Ovary (tissue), 9 donors: Measurements from ENCODE around the gene SLC47A2. TPM values are rescaled to one million over a fixed set of nuclear protein-coding genes. Genes with fewer than 3 reads are reported as not detected.
A peak's percentile ranks its signal among the peaks of the same experiment; 100 is the strongest.

Experiments used
- DNase-seq, 5 donors: peaks; one replicate each; pipeline ENCODE4 v3.0.0-alpha.2; 2019 to 2020
- H3K27ac ChIP-seq, 2 donors: fragments of 200-600 bp; one replicate each; pipeline versions ENCODE4 v1.5.1 to v1.8.0; 2019 to 2022
- H3K27me3 ChIP-seq: fragments of 200-600 bp; one replicate; pipeline ENCODE4 v1.8.0; 2022
- H3K36me3 ChIP-seq: fragments of 200-600 bp; sonication (generic); one replicate; pipeline ENCODE4 v1.5.1; 2019
- H3K4me1 ChIP-seq: one replicate; pipeline ENCODE4 v1.8.1; 2013; ENCODE audit warnings: mild to moderate bottlenecking, moderate library complexity; ENCODE audit not compliant: insufficient read depth
- H3K4me3 ChIP-seq: fragments of 200-600 bp; sonication (generic); one replicate; pipeline ENCODE4 v1.5.1; 2017
- H3K9me3 ChIP-seq, 2 donors: fragments of 200-600 bp in 1 of 2; sonication (generic) in 1 of 2; one replicate each; pipeline versions ENCODE4 v1.5.1 to v1.8.1; 2013 to 2019; ENCODE audit warnings: mild to moderate bottlenecking in 1 of 2, moderate library complexity in 1 of 2
- EP300 ChIP-seq: sonication (generic); formaldehyde crosslinking; IDR thresholded peaks from one replicate; pipeline ENCODE4 v1.6.1; 2017; ENCODE audit warnings: antibody characterized with exemption
- POLR2A ChIP-seq: fragments of 450-650 bp; IDR thresholded peaks from one replicate; pipeline ENCODE4 v1.6.1; 2017; ENCODE audit warnings: antibody characterized with exemption, mild to moderate bottlenecking, moderate library complexity
- whole genome bisulfite sequencing, 3 donors: extraction: QIAGEN DNeasy Blood & Tissue Kit in 1 of 3; methylation state at CpG; one replicate each; pipeline versions ENCODE4 v1.1.5 to v1.1.7; 2013 to 2017; 5-methylcytosine and 5-hydroxymethylcytosine counted together
- intact Hi-C, 4 donors: fragments of 100-400 bp; cut with DNase I; formaldehyde crosslinking; loops; one replicate each; pipeline versions ENCODE4 v1.11.0 to v1.15.1; 2022 to 2023
- polyA plus RNA-seq, 2 donors: library from polyadenylated mRNA; stranded (reverse); fragments of 200-250 nt in 1 of 2; fragments of 350-450 nt in 1 of 2; fragmentation: Illumina TruSeq in 1 of 2; extraction: RNeasy Lipid Tissue Mini Kit (QIAGEN cat#74804) in 1 of 2; gene quantifications; one replicate each; pipeline ENCODE4 v1.2.3, GENCODE V29; 2013 to 2014
- total RNA-seq, 7 donors: library from RNA; depleted of rRNA in 2 of 7; stranded (reverse); fragments of >200 nt in 2 of 7; fragmentation: NEBNext Ultra II Directional in 3 of 7; extraction: Animal tissue kit (Norgen Biotek cat#: 25700) in 3 of 7; gene quantifications; one replicate each; pipeline versions ENCODE4 v1.1.0 to v1.2.4, GENCODE V29; 2016 to 2023
- TF ChIP-seq, protein P1 (sequence below), 3 donors: fragments of 450-650 bp in 2 of 3; fragments of 200-600 bp in 1 of 3; IDR thresholded peaks; one replicate each; pipeline versions ENCODE4 v1.5.1 to v1.8.0; 2016 to 2022; ENCODE audit warnings: antibody characterized with exemption in 3 of 3, mild to moderate bottlenecking in 1 of 3
- donor health status: DM: no; HTN: no; CAD: no; lungs with moderate emphysema.
- donor health status: DM: no; HTN: no; CAD: no.
- donor health status: Bipolar disorder and iron deficiency.
- donor health status: DM: yes; HTN: yes; CAD: no.
- donor health status: DM: no; HTN: no; CAD: no.
- donor health status: DM: yes; HTN: yes; CAD: no.

SLC47A2 gene
- total and polyA plus RNA-seq, 9 donors: 0.87 to 29.4 (median 1.00) TPM; not detected in 6

DNA sequence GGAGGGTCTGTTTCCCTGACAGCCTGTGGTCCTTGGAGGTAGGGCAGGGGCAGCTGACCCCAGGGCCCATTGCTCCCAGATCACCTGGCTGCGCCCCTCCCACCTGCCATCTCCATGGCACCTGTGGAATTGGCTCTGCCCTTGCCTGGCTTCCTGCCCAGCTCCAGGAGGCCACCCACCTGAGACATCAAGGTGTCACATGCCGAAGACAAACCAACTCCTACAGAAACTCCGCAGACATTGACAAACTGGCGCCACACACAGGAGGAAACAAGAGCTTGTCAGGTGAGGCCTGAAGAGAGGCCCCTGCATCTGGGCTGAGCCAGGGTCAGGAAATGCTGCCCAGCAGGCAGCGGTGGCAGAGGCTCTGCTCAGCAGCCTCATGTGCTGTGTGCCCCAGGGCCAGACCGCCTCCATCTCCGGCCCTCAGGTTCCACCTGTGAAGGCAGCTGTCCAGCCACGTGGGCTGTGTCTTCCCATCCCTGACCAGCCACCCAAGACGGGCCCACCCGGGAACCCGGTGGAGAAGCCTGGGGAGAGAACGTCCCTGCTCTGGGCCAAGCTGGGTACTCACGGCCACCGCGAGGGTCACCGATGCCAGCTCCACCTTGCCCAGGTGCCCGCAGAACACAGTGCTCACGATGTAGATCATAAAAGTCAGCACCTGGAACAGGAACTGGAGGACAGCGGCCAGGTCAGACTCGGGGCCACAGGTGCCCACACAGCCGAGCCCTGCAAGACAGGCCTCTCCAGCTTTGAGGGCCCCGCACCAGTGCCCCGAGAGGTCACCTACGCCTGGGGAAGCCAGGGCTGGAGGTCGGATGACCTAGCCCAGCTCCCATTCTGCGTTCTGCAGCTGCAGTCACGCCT lies 1.6 kb downstream of the SLC47A2 start:
- Histone ChIP-seq H3K27ac (no peak overlapping the region), H3K4me1 (no peaks in the 10 kb centered on the region), H3K9me3 (no peaks in the 10 kb centered on the region), H3K36me3 (no peaks in the 10 kb centered on the region), H3K27me3 (no peaks in the 10 kb centered on the region), H3K4me3 (no peak overlapping the region)
- TF ChIP-seq EP300 (no peak), POLR2A (no peak)
- TF ChIP-seq, protein P1, sequence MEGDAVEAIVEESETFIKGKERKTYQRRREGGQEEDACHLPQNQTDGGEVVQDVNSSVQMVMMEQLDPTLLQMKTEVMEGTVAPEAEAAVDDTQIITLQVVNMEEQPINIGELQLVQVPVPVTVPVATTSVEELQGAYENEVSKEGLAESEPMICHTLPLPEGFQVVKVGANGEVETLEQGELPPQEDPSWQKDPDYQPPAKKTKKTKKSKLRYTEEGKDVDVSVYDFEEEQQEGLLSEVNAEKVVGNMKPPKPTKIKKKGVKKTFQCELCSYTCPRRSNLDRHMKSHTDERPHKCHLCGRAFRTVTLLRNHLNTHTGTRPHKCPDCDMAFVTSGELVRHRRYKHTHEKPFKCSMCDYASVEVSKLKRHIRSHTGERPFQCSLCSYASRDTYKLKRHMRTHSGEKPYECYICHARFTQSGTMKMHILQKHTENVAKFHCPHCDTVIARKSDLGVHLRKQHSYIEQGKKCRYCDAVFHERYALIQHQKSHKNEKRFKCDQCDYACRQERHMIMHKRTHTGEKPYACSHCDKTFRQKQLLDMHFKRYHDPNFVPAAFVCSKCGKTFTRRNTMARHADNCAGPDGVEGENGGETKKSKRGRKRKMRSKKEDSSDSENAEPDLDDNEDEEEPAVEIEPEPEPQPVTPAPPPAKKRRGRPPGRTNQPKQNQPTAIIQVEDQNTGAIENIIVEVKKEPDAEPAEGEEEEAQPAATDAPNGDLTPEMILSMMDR (IDR thresholded peaks at IDR 0.05): no peak
- 93% methylated on average over 27 of the region's 27 CpGs for WGBS, 3 donors
- intact Hi-C loops: no loop called here
- peak in 1 of 5 donors; percentile 22 for DNase-seq

- no peak overlapping the region for H3K27ac ChIP-seq
- no peaks in the 10 kb centered on the region for H3K27me3 ChIP-seq
- intact Hi-C loops: no loop called here
- no peaks in the 10 kb centered on the region for H3K36me3 ChIP-seq
- H3K4me1 ChIP-seq: no peaks in the 10 kb centered on the region
- WGBS, 3 donors: 88 to 93% (median 92%) methylated on average over 28 of the region's 28 CpGs
- H3K4me3 ChIP-seq: no peak overlapping the region
- TF ChIP-seq EP300 (no peak), POLR2A (no peak)
- TF ChIP-seq, protein P1 (IDR thresholded peaks at IDR 0.05): no peak
- peak in 1 of 5 donors; percentile 7 for DNase-seq
- no peaks in the 10 kb centered on the region for H3K9me3 ChIP-seq
Observed at GRCh38 chr17:19713901-19714361, 2.5 kb downstream of the SLC47A2 start.

DNA sequence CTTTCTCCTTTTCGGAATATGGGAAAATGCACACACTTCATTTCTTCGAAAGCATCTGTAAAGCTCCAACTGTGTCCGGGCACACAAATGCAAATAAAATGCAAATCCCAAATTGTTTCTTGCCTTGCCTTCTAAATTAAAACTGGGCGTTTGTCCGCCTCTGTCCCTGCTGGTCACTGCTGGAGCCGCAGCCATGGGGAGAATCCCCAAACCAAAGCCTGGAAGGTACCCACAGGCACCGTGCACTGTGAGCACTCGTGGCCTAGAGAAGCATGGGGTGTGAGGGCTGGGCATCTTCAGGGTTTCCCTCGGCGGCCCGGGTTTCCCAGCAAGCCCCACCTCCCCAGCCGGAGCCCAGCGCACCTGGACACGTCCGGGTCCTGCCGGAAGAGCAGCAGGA lies 2.9 kb downstream of the SLC47A2 start:
- peak in 1 of 5 donors; percentile 7 for DNase-seq
- Histone ChIP-seq H3K4me3 (no peak overlapping the region), H3K9me3 (no peaks in the 10 kb centered on the region), H3K27me3 (no peaks in the 10 kb centered on the region), H3K27ac (no peak overlapping the region), H3K4me1 (no peaks in the 10 kb centered on the region), H3K36me3 (no peaks in the 10 kb centered on the region)
- TF ChIP-seq, protein P1 (IDR thresholded peaks at IDR 0.05): no peak
- TF ChIP-seq EP300 (no peak), POLR2A (no peak)
- 78 to 83% (median 80%) methylated on average over 16 of the region's 16 CpGs for WGBS, 3 donors
- intact Hi-C loops: no loop called here

- no peaks in the 10 kb centered on the region for H3K36me3 ChIP-seq
- no peak for TF ChIP-seq POLR2A
- no peak for TF ChIP-seq EP300
- TF ChIP-seq, protein P1 (IDR thresholded peaks at IDR 0.05): no peak
- peak in 1 of 5 donors; percentile 5 for DNase-seq
- H3K27me3 ChIP-seq: no peaks in the 10 kb centered on the region
- H3K4me1 ChIP-seq: no peaks in the 10 kb centered on the region
- 77 to 86% (median 84%) methylated on average over 12 of the region's 12 CpGs for WGBS, 3 donors
- intact Hi-C loops: no loop called here
- no peak overlapping the region for H3K4me3 ChIP-seq
- H3K27ac ChIP-seq: no peak overlapping the region
- no peaks in the 10 kb centered on the region for H3K9me3 ChIP-seq
Observed at GRCh38 chr17:19712436-19713004, 3.9 kb downstream of the SLC47A2 start.
